Measurements from ENCODE around the gene XAGE1A. TPM values are rescaled to one million over a fixed set of nuclear protein-coding genes. Genes with fewer than 3 reads are reported as not detected.
"Not testable (repeated sequence)": the region's sequence is repeated elsewhere in the genome, so short reads cannot be mapped to it uniquely, and the experiment has no call there.

Gene XAGE1A
- total RNA-seq, 1 experiment from 2014 or later, result not detected

DNA sequence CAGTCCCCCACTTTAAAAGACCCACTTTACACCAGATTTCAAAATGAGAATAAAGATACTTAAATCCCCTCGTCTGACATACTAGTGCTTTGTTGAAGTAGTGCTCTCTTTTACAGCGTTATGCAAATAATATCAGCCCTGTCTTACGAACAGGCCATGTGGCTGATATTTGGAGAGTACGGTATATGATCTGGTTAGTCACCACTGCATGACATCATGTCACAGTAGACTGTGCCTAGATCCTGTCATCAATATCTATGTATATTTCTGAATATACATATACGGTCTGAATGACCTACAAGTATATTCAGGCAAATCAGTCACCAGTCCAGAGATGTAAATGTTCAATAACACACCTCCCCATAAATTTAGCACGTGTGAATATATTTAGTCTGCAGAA lies 46.7 kb downstream of the XAGE1A start:
- BruUV-seq (replicated peaks), result no TSS peak
- no peak for TF ChIP-seq TCF7L2 (IDR thresholded peaks at IDR 0.05; ENCODE audit: low read depth, low read length)
- TF ChIP-seq, protein P1, sequence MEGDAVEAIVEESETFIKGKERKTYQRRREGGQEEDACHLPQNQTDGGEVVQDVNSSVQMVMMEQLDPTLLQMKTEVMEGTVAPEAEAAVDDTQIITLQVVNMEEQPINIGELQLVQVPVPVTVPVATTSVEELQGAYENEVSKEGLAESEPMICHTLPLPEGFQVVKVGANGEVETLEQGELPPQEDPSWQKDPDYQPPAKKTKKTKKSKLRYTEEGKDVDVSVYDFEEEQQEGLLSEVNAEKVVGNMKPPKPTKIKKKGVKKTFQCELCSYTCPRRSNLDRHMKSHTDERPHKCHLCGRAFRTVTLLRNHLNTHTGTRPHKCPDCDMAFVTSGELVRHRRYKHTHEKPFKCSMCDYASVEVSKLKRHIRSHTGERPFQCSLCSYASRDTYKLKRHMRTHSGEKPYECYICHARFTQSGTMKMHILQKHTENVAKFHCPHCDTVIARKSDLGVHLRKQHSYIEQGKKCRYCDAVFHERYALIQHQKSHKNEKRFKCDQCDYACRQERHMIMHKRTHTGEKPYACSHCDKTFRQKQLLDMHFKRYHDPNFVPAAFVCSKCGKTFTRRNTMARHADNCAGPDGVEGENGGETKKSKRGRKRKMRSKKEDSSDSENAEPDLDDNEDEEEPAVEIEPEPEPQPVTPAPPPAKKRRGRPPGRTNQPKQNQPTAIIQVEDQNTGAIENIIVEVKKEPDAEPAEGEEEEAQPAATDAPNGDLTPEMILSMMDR (IDR thresholded peaks at IDR 0.05), result no peak
- no peak for TF ChIP-seq SIN3A (IDR thresholded peaks at IDR 0.05; ENCODE audit: borderline replicate concordance, insufficient read depth, low read depth, low read length)
- no peak for TF ChIP-seq POLR2AphosphoS5 (IDR thresholded peaks at IDR 0.05; ENCODE audit: low read depth, low read length)
- TF ChIP-seq, protein P2, sequence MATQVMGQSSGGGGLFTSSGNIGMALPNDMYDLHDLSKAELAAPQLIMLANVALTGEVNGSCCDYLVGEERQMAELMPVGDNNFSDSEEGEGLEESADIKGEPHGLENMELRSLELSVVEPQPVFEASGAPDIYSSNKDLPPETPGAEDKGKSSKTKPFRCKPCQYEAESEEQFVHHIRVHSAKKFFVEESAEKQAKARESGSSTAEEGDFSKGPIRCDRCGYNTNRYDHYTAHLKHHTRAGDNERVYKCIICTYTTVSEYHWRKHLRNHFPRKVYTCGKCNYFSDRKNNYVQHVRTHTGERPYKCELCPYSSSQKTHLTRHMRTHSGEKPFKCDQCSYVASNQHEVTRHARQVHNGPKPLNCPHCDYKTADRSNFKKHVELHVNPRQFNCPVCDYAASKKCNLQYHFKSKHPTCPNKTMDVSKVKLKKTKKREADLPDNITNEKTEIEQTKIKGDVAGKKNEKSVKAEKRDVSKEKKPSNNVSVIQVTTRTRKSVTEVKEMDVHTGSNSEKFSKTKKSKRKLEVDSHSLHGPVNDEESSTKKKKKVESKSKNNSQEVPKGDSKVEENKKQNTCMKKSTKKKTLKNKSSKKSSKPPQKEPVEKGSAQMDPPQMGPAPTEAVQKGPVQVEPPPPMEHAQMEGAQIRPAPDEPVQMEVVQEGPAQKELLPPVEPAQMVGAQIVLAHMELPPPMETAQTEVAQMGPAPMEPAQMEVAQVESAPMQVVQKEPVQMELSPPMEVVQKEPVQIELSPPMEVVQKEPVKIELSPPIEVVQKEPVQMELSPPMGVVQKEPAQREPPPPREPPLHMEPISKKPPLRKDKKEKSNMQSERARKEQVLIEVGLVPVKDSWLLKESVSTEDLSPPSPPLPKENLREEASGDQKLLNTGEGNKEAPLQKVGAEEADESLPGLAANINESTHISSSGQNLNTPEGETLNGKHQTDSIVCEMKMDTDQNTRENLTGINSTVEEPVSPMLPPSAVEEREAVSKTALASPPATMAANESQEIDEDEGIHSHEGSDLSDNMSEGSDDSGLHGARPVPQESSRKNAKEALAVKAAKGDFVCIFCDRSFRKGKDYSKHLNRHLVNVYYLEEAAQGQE (IDR thresholded peaks at IDR 0.05; ENCODE audit: insufficient read depth in 1 of 2, low read depth in 2 of 2, low read length in 1 of 2), result no peak
- Histone ChIP-seq H3K27ac (ENCODE audit: low read length) (no peak overlapping the region), H3K4me3 (ENCODE audit: low read depth in 2 of 2, low read length in 2 of 2) (no peak overlapping the region), H3K9me3 (ENCODE audit: control insufficient read depth, insufficient read depth, low read depth, low read length) (no peaks in the 10 kb centered on the region), H3K36me3 (ENCODE audit: control insufficient read depth, insufficient read depth, low read length) (no peaks in the 10 kb centered on the region), H3K27me3 (ENCODE audit: control insufficient read depth, insufficient read depth, low read length) (no peaks in the 10 kb centered on the region), H3K4me1 (ENCODE audit: control insufficient read depth, insufficient read depth, low read length) (no peaks in the 10 kb centered on the region)
- ATAC-seq, result no peak
- DNase-seq (ENCODE audit: low read depth, low spot score), result no peak
- POLR2A ChIA-PET, result no interaction called here
- intact Hi-C loops (cut with micrococcal nuclease; ENCODE audit: unreplicated experiment) (no loop called here), in situ Hi-C loops (cut with HindIII; ENCODE audit: low pct_unique_long_range_greater_than_20kb, low sequenced_read_pairs) (no loop called here)
- CTCF ChIA-PET, result no interaction called here

DNA sequence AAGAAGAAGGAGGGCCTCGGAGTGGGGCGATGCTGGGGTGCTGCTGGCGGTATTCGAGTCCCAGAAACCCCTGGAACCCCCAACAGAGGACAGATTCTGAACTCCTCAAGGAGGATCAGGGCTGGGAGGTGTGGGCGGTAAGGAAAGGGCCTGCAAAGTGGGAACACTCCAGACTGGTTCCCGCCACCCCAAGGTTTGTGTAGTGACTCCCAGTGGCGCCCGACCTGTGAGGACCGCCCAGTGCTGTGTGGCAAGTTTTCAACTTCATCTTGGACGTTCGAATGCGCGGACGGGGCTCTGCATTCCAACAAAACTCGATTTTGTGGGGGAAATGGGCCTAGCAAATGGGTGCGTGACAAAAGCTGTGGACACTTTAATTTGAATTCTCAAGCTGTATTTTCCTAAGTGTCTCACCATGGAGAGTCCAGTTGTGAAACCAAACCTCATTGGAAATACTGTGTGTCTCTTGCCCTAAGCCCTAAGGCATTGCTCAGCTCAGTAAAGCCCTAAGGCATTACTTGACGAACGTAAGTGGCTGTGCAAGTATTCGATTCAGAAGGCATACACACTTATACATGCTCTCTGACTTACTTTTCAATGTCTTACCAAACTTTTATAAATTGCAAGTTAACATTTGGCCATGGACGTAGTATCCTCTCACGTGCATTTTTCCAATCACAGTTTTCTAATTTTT lies 48.7 kb downstream of the XAGE1A start:
- ChIA-PET POLR2A (no interaction called here), CTCF (no interaction called here)
- Histone ChIP-seq H3K36me3 (ENCODE audit: control insufficient read depth, insufficient read depth, low read length) (no peaks in the 10 kb centered on the region), H3K27ac (ENCODE audit: low read length) (no peak overlapping the region), H3K27me3 (ENCODE audit: control insufficient read depth, insufficient read depth, low read length) (no peaks in the 10 kb centered on the region), H3K9me3 (ENCODE audit: control insufficient read depth, insufficient read depth, low read depth, low read length) (no peaks in the 10 kb centered on the region), H3K4me1 (ENCODE audit: control insufficient read depth, insufficient read depth, low read length) (no peaks in the 10 kb centered on the region), H3K4me3 (ENCODE audit: low read depth in 2 of 2, low read length in 2 of 2) (no peak overlapping the region)
- intact Hi-C loops (cut with micrococcal nuclease; ENCODE audit: unreplicated experiment) (no loop called here), in situ Hi-C loops (cut with HindIII; ENCODE audit: low pct_unique_long_range_greater_than_20kb, low sequenced_read_pairs) (no loop called here)
- TF ChIP-seq SIN3A (IDR thresholded peaks at IDR 0.05; ENCODE audit: borderline replicate concordance, insufficient read depth, low read depth, low read length) (no peak), POLR2AphosphoS5 (IDR thresholded peaks at IDR 0.05; ENCODE audit: low read depth, low read length) (no peak), TCF7L2 (IDR thresholded peaks at IDR 0.05; ENCODE audit: low read depth, low read length) (no peak)
- TF ChIP-seq, protein P1 (IDR thresholded peaks at IDR 0.05), result no peak
- TF ChIP-seq, protein P2 (IDR thresholded peaks at IDR 0.05; ENCODE audit: insufficient read depth in 1 of 2, low read depth in 2 of 2, low read length in 1 of 2), result no peak
- DNase-seq (ENCODE audit: low read depth, low spot score), result no peak
- ATAC-seq, result no peak
- no TSS peak for BruUV-seq (replicated peaks)

DNA sequence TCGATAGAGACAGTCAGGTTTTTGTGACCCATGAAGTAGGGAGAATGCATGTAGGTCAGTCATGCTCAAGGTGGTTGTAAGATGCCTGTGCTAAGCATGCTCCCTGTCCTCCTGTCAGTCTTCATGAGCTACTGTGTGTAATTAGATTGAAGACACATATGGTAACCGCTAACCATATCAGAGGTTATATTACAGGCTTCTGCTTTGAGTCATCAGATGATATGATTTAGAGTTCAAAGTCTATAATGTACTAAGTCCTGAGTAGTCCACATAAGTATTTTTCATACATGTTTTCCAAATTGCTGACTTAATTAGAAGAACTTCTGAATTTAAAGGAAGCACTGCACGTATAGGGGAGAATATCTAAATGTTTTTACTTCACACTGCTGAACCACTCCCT lies 53.2 kb downstream of the XAGE1A start:
- H3K36me3 ChIP-seq (ENCODE audit: control insufficient read depth, insufficient read depth, low read length); intact Hi-C loops (cut with micrococcal nuclease; ENCODE audit: unreplicated experiment); BruUV-seq (replicated peaks); H3K27ac ChIP-seq (ENCODE audit: low read length); H3K27me3 ChIP-seq (ENCODE audit: control insufficient read depth, insufficient read depth, low read length); H3K4me1 ChIP-seq (ENCODE audit: control insufficient read depth, insufficient read depth, low read length); H3K9me3 ChIP-seq (ENCODE audit: control insufficient read depth, insufficient read depth, low read depth, low read length); in situ Hi-C loops (cut with HindIII; ENCODE audit: low pct_unique_long_range_greater_than_20kb, low sequenced_read_pairs); H3K4me3 ChIP-seq (ENCODE audit: low read depth in 2 of 2, low read length in 2 of 2); ATAC-seq; CTCF ChIA-PET; POLR2A ChIA-PET; DNase-seq (ENCODE audit: low read depth, low spot score): not testable (repeated sequence)
